Gastrocnemius medialis (tissue), 4 donors: ENCODE results near the gene AMACR.

Source experiments
- CTCF ChIP-seq, 5 experiments: fragments of 450-650 bp in 3 of 5; fragments of 200-600 bp in 2 of 5; sonication (generic) in 2 of 5; IDR thresholded peaks in 4 of 5; conservative IDR thresholded peaks in 1 of 5; 1 replicate in 4 of 5; 2 replicates in 1 of 5; pipeline ENCODE4 v1.5.1; 2016 to 2019; ENCODE audit warnings: antibody characterized with exemption in 5 of 5, mild to moderate bottlenecking in 3 of 5, moderate library complexity in 3 of 5
- POLR2A ChIP-seq, 2 donors: fragments of 450-650 bp; IDR thresholded peaks; one replicate each; pipeline ENCODE4 v1.6.1; 2017; ENCODE audit warnings: antibody characterized with exemption in 2 of 2, mild to moderate bottlenecking in 2 of 2, moderate library complexity in 2 of 2

GRCh38 chr5:33958176-33958575 lies 49.7 kb downstream of the AMACR start:
- TF ChIP-seq POLR2A (IDR thresholded peaks at IDR 0.05) (no peak), CTCF (IDR thresholded peaks at IDR 0.05 in 4 of 5, conservative IDR thresholded peaks at IDR 0.05 in 1 of 5) (no peak)
